Activated CD8-positive, alpha-beta T cell treated with anti-CD3 and anti-CD28 coated beads, Interleukin-2, amount 10 ng/mL, durations not matched to agents 7 days and 5 days (primary cell): ENCODE data around the gene TUBB2A. TPM values are rescaled to one million over a fixed set of nuclear protein-coding genes. Genes with fewer than 3 reads are reported as not detected.
"Not testable (repeated sequence)": the region's sequence is repeated elsewhere in the genome, so short reads cannot be mapped to it uniquely, and the experiment has no call there.

Source experiments
- ATAC-seq: fragments of 150-1000 bp; cut with Tn5 transposase; one replicate; pipeline ENCODE4 v1.10.0; 2021; ENCODE audit warnings: moderate library complexity
- CTCF ChIA-PET: fragments of 350-600 bp; sonication (Branson Sonifier 250); formaldehyde crosslinking; loops from one replicate; lab custom pipeline; 2021; ENCODE audit warnings: antibody characterized with exemption; lab: Charles Lee
- POLR2A ChIA-PET: fragments of 350-600 bp; sonication (Branson Sonifier 250); formaldehyde crosslinking; loops from one replicate; lab custom pipeline; 2021; ENCODE audit warnings: antibody characterized with exemption; lab: Charles Lee
- DNase-seq: peaks from one replicate; pipeline ENCODE4 v3.0.0-alpha.2; 2020
- H3K27ac Mint-ChIP-seq: one replicate; pipeline ENCODE4 v1.8.0; 2021; ENCODE audit warnings: mild to moderate bottlenecking, mixed read lengths
- H3K27me3 Mint-ChIP-seq: one replicate; pipeline ENCODE4 v1.8.0; 2021; ENCODE audit warnings: low read depth, mixed read lengths
- H3K36me3 Mint-ChIP-seq: one replicate; pipeline ENCODE4 v1.8.0; 2021; ENCODE audit warnings: low read depth, mixed read lengths
- H3K4me1 Mint-ChIP-seq: one replicate; pipeline ENCODE4 v1.8.0; 2021; ENCODE audit warnings: low read depth, mixed read lengths
- H3K4me3 Mint-ChIP-seq: one replicate; pipeline ENCODE4 v1.8.0; 2021; ENCODE audit warnings: mild to moderate bottlenecking, mixed read lengths
- H3K9me3 Mint-ChIP-seq: one replicate; pipeline ENCODE4 v1.8.0; 2022; ENCODE audit warnings: mixed read lengths; ENCODE audit not compliant: insufficient read depth
- total RNA-seq, 2 experiments: library from RNA; stranded (reverse); gene quantifications; one replicate each; pipeline ENCODE4 v1.2.3, GENCODE V29; 2021

The TUBB2A gene
- total RNA-seq, 2 experiments from 2014 or later, result 2.7 to 3.5 TPM

GRCh38 chr6:3176562-3177355 is 19.4 kb upstream of the TUBB2A start:
- ATAC-seq (peak; percentile 70), DNase-seq (peak; percentile 43)
- Mint-ChIP-seq H3K9me3 (no peaks in the 10 kb centered on the region), H3K36me3 (no peaks in the 10 kb centered on the region), H3K27ac (no peak overlapping the region), H3K4me1 (peaks cover 5% of the 10 kb centered on the region), H3K4me3 (no peak overlapping the region), H3K27me3 (peaks cover 4% of the 10 kb centered on the region)
- POLR2A ChIA-PET, result no interaction called here
- CTCF ChIA-PET, result no interaction called here

- H3K27ac Mint-ChIP-seq, result no peak overlapping the region
- no peaks in the 10 kb centered on the region for H3K36me3 Mint-ChIP-seq
- CTCF ChIA-PET, result no interaction called here
- H3K4me3 Mint-ChIP-seq, result no peak overlapping the region
- POLR2A ChIA-PET, result no interaction called here
- no peak for ATAC-seq
- H3K9me3 Mint-ChIP-seq, result no peaks in the 10 kb centered on the region
- H3K27me3 Mint-ChIP-seq, result peaks cover 2% of the 10 kb centered on the region
- no peak for DNase-seq
- peaks cover 5% of the 10 kb centered on the region for H3K4me1 Mint-ChIP-seq
These were observed 18.5 kb upstream of the TUBB2A start for GRCh38 chr6:3175715-3176402.

- DNase-seq, H3K9me3 Mint-ChIP-seq, H3K27ac Mint-ChIP-seq, H3K4me3 Mint-ChIP-seq, H3K36me3 Mint-ChIP-seq, ATAC-seq, CTCF ChIA-PET, POLR2A ChIA-PET, H3K4me1 Mint-ChIP-seq, H3K27me3 Mint-ChIP-seq: not testable (repeated sequence)
These were observed 16.3 kb upstream of the TUBB2A start for GRCh38 chr6:3173636-3174089.

GRCh38 chr6:3172789-3173188 is 15.4 kb upstream of the TUBB2A start:
- CTCF ChIA-PET, H3K36me3 Mint-ChIP-seq, H3K4me3 Mint-ChIP-seq, POLR2A ChIA-PET, H3K27me3 Mint-ChIP-seq, H3K9me3 Mint-ChIP-seq, ATAC-seq, DNase-seq, H3K27ac Mint-ChIP-seq, H3K4me1 Mint-ChIP-seq: not testable (repeated sequence)

- ATAC-seq, POLR2A ChIA-PET, H3K36me3 Mint-ChIP-seq, CTCF ChIA-PET, H3K9me3 Mint-ChIP-seq, H3K4me1 Mint-ChIP-seq, H3K27me3 Mint-ChIP-seq, H3K27ac Mint-ChIP-seq, H3K4me3 Mint-ChIP-seq, DNase-seq: not testable (repeated sequence)
These were observed 14.2 kb upstream of the TUBB2A start for GRCh38 chr6:3171313-3172175.

- H3K36me3 Mint-ChIP-seq, DNase-seq, H3K9me3 Mint-ChIP-seq, POLR2A ChIA-PET, H3K4me3 Mint-ChIP-seq, H3K4me1 Mint-ChIP-seq, H3K27me3 Mint-ChIP-seq, H3K27ac Mint-ChIP-seq, CTCF ChIA-PET, ATAC-seq: not testable (repeated sequence)
These were observed 13.3 kb upstream of the TUBB2A start for GRCh38 chr6:3170676-3171075.

- H3K27me3 Mint-ChIP-seq, ATAC-seq, H3K4me1 Mint-ChIP-seq, H3K27ac Mint-ChIP-seq, CTCF ChIA-PET, H3K4me3 Mint-ChIP-seq, H3K36me3 Mint-ChIP-seq, DNase-seq, H3K9me3 Mint-ChIP-seq, POLR2A ChIA-PET: not testable (repeated sequence)
These were observed 10.7 kb upstream of the TUBB2A start for GRCh38 chr6:3168046-3168445.

- H3K36me3 Mint-ChIP-seq, H3K4me3 Mint-ChIP-seq, DNase-seq, ATAC-seq, H3K9me3 Mint-ChIP-seq, POLR2A ChIA-PET, H3K27ac Mint-ChIP-seq: not testable (repeated sequence)
- peaks cover 17% of the 10 kb centered on the region for H3K27me3 Mint-ChIP-seq
- CTCF ChIA-PET, result interaction anchor here (1.7 to 1.8 kb wide), 2 partner anchors 9 to 85 kb away, joined by 5 to 7 read pairs; partner anchors contain the start of gene TUBB2A
- peaks cover 12% of the 10 kb centered on the region for H3K4me1 Mint-ChIP-seq
These were observed 9.3 kb upstream of the TUBB2A start for GRCh38 chr6:3166535-3167225.

- Mint-ChIP-seq H3K4me1 (peaks cover 12% of the 10 kb centered on the region), H3K9me3 (no peaks in the 10 kb centered on the region), H3K27ac (no peak overlapping the region), H3K4me3 (no peak overlapping the region), H3K27me3 (peaks cover 21% of the 10 kb centered on the region), H3K36me3 (no peaks in the 10 kb centered on the region)
- ChIA-PET POLR2A (interaction anchor here (0.6 to 0.9 kb wide), 2 partner anchors 9 to 19 kb away, joined by 3 read pairs; partner anchors contain the start of gene TUBB2A), CTCF (interaction anchor here (0.8 to 1.8 kb wide), 3 partner anchors 9 to 567 kb away, joined by 3 to 7 read pairs (median 5); partner anchors contain the start of gene TUBB2A)
- ATAC-seq (no peak), DNase-seq (no peak)
These were observed 8.5 kb upstream of the TUBB2A start for GRCh38 chr6:3165631-3166534.

GRCh38 chr6:3164388-3164787 is 7.0 kb upstream of the TUBB2A start:
- no peak overlapping the region for H3K4me3 Mint-ChIP-seq
- no peak for ATAC-seq
- H3K27me3 Mint-ChIP-seq, result peaks cover 29% of the 10 kb centered on the region
- peaks cover 25% of the 10 kb centered on the region for H3K4me1 Mint-ChIP-seq
- CTCF ChIA-PET, result interaction anchor here (2.7 kb wide), 1 partner anchor 87 kb away, joined by 11 read pairs; no protein-coding TSS in a partner anchor
- no peak overlapping the region for H3K27ac Mint-ChIP-seq
- DNase-seq, result no peak
- H3K9me3 Mint-ChIP-seq, result no peaks in the 10 kb centered on the region
- POLR2A ChIA-PET, result no interaction called here
- H3K36me3 Mint-ChIP-seq, result no peaks in the 10 kb centered on the region
